HG02885 (cell line): ENCODE measurements around the gene ZNRF3.
"Not testable (repeated sequence)": the region's sequence is repeated elsewhere in the genome, so short reads cannot be mapped to it uniquely, and the experiment has no call there.

ENCODE experiments used
- ATAC-seq: cut with Tn5 transposase; IDR thresholded peaks from one replicate; pipeline ENCODE4 v1.9.1; 2021; ENCODE audit warnings: mild to moderate bottlenecking; ENCODE audit not compliant: unreplicated experiment, poor library complexity

The ZNRF3 gene

GRCh38 chr22:28927630-28928029 is 44.3 kb downstream of the ZNRF3 start:
- no peak for ATAC-seq

- no peak for ATAC-seq
Observed at GRCh38 chr22:28929197-28929596, 45.8 kb downstream of the ZNRF3 start.

- no peak for ATAC-seq
Observed at GRCh38 chr22:28930357-28931007, 47.1 kb downstream of the ZNRF3 start.

- no peak for ATAC-seq
Observed at GRCh38 chr22:28931844-28932567, 48.6 kb downstream of the ZNRF3 start.

GRCh38 chr22:28933321-28933720 is 49.9 kb downstream of the ZNRF3 start:
- ATAC-seq = no peak

- ATAC-seq = no peak
Observed at GRCh38 chr22:28934026-28934425, 50.7 kb downstream of the ZNRF3 start.

GRCh38 chr22:28935140-28935539 is 51.8 kb downstream of the ZNRF3 start:
- ATAC-seq = no peak

GRCh38 chr22:28935713-28936112 is 52.3 kb downstream of the ZNRF3 start:
- ATAC-seq = no peak

GRCh38 chr22:28936200-28936599 is 52.8 kb downstream of the ZNRF3 start:
- ATAC-seq = no peak

GRCh38 chr22:28937206-28938025 is 54.0 kb downstream of the ZNRF3 start:
- ATAC-seq = no peak

GRCh38 chr22:28938286-28938833 is 55.0 kb downstream of the ZNRF3 start:
- no peak for ATAC-seq

GRCh38 chr22:28939394-28939793 is 56.0 kb downstream of the ZNRF3 start:
- no peak for ATAC-seq

- ATAC-seq = no peak
Observed at GRCh38 chr22:28939932-28940331, 56.6 kb downstream of the ZNRF3 start.

- ATAC-seq = no peak
Observed at GRCh38 chr22:28940441-28940840, 57.1 kb downstream of the ZNRF3 start.

GRCh38 chr22:28942333-28942732 is 59.0 kb downstream of the ZNRF3 start:
- no peak for ATAC-seq

GRCh38 chr22:28942801-28943500 is 59.6 kb downstream of the ZNRF3 start:
- ATAC-seq = no peak

GRCh38 chr22:28943501-28943879 is 60.1 kb downstream of the ZNRF3 start:
- ATAC-seq = no peak

GRCh38 chr22:28947125-28947524 is 63.8 kb downstream of the ZNRF3 start:
- no peak for ATAC-seq

GRCh38 chr22:28948424-28948823 is 65.1 kb downstream of the ZNRF3 start:
- ATAC-seq = no peak

- not testable (repeated sequence) for ATAC-seq
Observed at GRCh38 chr22:28948860-28949551, 65.6 kb downstream of the ZNRF3 start.
